SH-SY5Y (cell line): Measurements from ENCODE around the gene NAA80.

Source experiments
- GATA2 ChIP-seq: IDR thresholded peaks from 2 replicates; pipeline ENCODE4 v1.6.1; 2011; ENCODE audit warnings: mild to moderate bottlenecking, low read depth, low read length
- GATA3 ChIP-seq: IDR thresholded peaks from 2 replicates; pipeline ENCODE4 v1.6.1; 2011; ENCODE audit warnings: low read depth, mild to moderate bottlenecking, low read length, moderate library complexity

The NAA80 gene

DNA sequence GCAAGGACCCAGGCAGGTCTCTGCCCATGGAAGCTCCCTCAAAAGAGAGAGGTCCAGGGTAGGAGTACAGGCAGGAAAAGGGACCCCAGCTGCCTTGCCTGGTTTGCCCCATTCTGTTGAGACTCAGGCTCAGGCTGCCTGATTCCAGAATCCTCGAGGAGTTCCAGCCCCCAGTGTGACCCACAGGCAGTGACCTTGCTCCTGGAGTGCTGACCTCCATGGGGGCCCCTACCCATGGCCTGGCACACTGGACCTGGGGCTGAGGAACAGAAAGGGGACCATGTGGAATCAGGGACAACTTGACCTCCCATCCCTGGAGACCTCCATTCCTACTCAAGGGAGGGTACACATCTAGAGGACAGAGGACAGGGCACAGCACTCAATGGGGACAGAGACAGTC is 33.6 kb downstream of the NAA80 start:
- TF ChIP-seq GATA3 = no peak

DNA sequence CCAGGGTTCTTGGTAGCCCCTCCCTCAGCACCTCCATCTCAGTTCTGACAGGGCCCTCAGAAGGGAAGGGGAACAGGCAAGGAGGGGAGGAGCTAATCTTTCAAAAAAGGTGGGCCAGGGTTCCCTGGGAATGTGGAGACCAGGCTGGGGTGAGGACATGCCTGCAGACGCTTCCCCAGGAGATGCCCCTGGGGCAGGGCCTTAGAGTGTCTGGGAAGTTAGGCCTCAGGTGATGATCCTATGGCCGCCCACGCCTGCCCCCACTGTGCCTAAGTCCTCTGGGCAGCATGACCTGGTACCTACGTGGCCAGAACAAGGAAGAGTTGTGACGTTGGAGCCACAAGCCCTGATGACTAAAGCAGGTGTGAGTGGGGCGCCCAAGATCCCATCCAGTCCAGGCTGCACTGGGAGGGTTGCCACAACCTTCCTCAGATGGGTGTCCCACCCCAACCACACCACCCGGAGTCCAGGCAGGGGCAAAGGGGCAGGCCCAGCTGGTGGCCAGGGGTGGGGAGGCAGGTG is 34.2 kb downstream of the NAA80 start:
- no peak for TF ChIP-seq GATA2

DNA sequence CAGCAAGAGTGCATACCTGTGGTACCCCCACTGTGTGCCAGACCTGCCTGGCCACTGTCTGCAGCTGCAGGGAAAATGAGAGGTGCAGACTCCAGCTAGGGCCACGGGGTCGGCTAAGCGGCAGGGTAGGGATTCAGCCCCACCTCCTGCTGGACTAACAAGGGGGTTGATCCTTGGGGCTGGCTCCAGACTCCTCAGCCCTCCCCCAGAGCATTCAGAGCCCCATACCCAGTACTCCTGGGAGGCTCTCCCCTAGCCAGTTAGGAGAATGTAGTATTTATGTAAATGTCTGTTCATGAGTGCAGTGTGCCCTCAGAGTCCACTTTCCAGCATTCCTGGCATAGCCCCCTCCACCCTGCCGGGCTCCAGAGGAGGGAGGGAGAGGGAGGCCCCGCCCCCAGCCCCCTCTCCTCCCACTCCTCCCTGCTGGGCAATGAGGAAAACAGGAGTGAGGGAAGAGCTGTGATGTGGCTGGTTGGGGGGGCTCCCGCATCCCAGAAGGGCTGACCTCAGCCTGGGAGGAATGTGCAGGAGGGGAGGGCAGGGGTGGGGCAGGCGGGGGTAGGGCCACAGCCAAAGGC is 34.7 kb downstream of the NAA80 start:
- TF ChIP-seq GATA2 (no peak), GATA3 (no peak)

DNA sequence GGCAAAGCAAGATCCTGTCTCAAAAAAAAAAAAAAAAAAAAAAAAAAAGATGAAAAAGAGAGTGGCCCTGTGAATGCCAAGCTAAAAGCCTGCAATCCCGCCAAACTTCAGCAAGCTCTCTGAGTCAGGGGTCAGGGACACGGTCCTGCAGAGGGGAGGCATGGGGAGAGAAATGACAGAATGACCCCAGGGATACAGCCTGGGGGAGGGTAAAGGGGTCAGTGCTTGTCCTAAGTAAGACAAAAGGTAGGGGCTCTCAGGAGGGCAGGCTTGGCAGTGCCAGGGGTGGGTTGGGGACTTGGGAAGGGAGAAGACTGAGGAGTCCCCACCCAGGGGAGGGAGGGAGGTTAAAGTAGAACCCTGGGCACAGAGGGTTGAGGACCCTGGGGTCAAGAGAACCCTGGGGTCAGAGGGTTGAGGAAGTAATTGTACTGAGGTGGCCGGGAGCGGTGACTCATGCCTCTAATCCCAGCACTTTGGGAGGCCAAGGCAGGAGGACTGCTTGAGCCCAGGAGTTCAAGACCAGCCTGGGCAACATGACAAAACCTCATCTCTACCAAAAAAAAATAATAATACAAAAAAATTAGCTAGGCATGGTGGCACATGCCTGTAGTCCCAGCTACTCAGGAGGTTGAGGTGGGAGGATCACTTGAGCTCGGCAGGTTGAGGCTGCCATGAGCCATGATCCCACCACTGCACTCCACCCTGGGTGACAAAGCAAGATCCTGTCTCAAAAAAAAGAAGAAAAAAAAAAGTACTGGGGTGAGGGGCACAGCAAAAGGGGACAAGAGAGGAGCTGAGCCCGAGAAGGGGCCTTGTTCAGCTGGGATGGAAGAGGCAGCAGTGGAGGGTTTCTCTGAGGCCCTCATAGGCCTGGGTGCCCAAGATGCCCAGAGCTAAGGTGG is 35.5 kb downstream of the NAA80 start:
- no peak for TF ChIP-seq GATA2
- TF ChIP-seq GATA3 = no peak

DNA sequence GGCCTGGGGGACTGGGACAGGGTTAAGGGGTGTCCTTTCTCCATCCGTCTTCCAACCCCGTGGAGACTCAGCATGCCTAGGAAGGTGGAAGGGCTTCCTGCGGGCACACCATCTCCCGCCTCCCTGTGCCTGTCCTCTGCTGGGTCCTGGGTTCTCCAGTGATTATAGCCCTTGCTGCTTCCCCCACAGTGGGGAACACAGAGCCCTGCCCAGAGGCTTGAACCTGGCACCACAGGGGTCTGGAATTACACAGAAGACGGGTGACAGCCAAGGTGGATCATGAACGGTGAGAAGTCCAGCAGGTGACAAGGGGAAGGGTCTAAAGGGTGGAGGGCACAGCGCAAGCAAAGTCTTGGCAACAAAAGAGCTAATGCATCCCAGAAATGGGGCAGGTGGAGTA is 36.4 kb downstream of the NAA80 start:
- no peak for TF ChIP-seq GATA2
- no peak for TF ChIP-seq GATA3

DNA sequence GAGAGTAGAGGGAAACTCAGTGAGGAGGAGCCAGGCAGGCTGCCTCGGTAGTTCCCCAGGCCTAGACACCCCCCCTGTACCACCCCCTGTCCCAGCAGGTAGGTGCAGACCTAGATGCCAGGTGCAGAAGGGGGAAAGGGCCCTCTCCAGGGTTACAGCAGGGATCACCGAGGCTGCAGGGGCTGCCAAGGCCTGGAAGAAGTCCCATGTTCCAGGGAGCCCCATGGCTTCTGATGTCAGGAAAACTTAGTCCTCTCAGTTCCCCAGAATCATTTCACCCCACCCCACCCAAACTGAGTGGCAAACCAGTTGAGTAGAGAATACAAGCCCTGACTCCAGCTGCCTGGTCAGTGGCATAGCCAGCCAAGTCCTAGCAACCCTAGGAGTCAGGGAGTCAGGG is 37.7 kb downstream of the NAA80 start:
- TF ChIP-seq GATA2 (no peak), GATA3 (no peak)

DNA sequence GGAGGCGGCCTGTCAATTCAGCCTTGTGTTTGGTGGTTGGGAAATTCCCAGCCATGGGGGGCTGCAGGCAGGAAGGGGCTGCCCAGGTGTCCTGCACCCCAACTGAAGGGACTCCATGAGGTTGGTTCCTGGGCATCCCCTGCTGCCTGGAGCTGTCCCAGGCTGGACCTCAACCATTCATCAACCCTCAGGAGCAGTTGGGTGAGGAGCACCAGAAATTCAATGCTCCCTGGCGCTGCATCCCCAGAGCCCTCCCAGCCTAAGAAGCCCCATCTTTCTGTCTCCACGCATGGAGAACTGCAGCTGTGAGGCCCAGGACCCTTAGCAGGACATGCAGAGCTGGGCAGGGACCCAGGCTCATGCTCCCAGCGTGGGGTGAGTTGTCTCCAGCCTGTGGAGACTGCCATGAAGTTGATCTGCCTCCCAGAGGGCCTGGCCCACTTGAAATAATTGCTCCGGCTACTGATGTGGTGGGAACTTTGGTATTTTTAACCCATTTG is 38.2 kb downstream of the NAA80 start:
- TF ChIP-seq GATA2 = no peak
- no peak for TF ChIP-seq GATA3

DNA sequence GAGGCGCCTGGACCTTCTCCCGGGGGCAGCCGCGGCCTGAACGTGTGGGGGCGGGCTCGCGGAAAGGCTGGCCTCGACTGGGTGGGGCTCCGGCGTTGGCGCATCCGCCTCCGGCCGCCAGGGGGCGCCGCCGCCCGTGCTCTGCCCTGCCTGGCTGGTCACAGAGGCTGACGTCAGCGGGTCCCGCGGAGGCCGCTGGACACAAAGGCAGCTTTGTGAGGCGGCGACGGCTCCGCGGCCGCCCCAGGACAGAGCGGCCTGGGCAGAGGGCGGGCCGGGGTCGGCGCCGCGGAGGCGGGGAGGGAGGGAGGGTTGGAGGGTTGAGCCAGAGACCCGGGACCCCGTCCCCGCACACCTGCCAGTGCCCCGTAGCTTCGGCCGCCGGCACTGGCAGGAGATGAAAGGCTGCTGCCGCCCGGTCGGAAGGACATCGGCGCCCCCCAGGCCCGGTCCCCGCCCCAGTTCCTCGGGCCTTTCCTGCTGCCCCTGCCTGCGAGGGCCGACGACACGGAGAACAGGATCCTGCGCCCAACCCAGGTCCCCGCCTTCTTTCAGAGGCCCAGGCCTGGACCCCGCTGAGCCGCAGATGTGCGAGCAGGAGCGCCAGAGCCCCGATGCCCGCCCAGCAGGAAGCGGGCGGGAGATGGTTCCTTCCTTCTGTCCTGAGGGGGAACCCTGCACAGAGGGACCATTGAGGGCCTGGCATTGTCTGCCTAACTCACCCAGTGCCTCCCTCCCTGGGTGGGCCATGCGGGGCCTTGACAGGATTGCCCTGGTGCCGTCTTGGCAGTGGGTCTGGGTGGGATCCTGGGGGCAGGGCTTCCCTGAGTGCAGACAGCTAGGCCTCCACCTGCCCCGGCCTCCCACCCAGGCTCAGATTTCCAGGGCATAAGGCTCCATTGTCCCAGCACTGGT is 38.9 kb downstream of the NAA80 start:
- TF ChIP-seq GATA3 = no peak

DNA sequence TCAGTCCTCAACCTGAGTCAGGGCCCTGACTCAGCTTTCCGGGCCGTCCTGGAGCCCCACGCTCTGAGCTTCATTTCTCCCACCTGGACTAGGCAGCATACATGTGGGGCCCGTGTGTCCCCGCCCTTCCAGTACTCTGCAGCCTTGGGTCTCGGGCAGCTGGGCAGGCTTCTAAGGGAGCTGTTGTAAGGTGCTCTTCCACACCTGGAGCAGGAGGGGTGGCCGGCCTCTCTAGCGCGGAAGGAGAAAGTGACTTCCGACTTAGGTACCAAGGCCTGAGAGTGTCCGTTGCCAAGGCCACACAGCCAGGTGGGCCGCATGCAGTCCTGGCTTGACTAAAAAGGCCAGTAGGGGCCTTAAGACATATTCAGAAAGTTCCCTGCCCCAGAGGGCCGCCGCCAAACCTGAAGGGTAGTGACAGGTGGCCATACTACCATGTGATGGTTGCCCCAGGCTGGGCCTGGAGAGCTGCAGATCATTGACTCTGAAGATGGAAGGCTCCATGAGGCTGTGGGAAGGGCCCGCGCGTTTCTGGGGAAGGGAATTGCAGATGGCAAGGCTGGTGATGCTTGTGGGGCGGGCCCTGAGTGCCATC is 39.7 kb downstream of the NAA80 start:
- TF ChIP-seq GATA2 = no peak
- TF ChIP-seq GATA3 = no peak

DNA sequence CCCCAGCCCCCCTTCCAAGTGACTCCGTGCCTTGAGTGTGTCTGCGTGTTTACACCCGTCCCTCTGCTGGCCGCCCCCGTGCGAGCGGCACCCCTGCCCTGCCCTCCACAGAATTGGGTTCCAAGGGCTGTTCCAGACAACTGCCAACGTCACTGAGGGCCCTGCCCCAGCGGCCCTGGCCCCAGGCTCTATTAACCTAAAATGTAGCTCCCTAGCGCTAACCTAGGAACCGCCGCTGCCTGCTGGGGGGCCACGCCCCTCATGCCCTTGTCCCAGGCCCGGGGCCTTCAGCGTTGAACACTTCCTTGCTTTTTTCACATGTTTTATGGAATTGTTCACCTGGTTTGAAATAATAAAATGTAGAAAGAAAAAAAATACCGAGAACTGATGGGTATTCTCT is 40.2 kb downstream of the NAA80 start:
- no peak for TF ChIP-seq GATA2

DNA sequence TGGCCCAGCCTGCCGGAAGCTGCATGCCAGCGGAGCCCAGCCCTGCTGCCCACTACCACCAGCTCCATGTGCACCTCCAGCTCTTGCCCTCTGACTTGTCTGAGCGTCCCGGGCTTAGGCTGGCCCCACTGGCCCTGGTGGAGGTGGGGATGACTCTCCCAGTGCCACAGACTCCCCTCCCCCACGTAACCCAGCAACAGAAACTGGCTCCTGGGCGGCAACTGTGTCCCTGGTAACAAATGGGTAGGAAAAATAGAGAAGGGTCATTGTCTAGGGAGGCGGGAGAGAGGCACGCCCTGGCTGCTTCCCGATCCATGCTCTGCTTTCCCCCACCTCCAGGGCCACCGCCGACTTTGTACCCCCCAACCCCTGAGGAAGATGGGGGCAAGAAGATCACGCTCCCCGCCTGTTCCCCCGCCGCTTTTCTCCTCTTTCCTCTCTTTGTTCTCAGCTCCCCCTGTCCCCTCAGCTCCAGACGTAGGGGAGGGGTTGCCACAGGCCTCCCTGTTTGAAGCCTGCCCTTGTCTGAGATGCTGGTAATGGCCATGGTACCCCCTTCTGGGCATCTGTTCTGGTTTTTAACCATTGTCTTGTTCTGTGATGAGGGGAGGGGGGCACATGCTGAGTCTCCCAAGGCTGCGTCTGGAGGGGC is 41.0 kb downstream of the NAA80 start:
- TF ChIP-seq GATA2 = no peak

DNA sequence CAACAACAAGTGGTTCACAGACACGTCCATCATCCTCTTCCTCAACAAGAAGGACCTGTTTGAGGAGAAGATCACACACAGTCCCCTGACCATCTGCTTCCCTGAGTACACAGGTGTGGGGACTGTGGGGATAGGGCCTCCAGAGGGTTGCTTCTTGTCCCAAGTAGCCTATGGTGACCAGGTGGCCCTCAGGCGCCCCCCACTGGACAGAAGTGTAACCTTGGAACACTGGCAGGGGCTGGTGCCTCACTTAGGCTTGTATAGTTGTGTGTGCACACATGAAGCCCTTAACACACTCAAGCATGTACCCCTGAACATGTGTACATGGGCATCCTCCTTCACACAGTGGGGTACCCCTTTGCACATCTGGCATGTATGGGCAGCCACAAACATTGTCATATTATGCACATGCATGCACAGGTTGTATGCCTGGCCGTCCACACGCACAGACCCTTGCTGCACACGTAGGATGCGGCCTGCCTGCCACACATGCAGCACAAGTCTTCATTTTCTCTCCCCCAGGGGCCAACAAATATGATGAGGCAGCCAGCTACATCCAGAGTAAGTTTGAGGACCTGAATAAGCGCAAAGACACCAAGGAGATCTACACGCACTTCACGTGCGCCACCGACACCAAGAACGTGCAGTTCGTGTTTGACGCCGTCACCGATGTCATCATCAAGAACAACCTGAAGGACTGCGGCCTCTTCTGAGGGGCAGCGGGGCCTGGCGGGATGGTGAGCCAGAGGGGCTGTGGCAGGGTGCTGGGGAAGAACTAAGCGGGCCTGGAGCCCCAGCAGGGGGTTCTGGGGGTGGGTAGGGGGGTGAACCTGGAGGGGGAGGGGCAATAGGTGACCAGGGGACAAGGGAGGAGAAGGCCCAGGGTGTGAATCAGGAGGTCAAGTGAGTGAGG is 42.0 kb downstream of the NAA80 start:
- TF ChIP-seq GATA2 (no peak), GATA3 (no peak)

DNA sequence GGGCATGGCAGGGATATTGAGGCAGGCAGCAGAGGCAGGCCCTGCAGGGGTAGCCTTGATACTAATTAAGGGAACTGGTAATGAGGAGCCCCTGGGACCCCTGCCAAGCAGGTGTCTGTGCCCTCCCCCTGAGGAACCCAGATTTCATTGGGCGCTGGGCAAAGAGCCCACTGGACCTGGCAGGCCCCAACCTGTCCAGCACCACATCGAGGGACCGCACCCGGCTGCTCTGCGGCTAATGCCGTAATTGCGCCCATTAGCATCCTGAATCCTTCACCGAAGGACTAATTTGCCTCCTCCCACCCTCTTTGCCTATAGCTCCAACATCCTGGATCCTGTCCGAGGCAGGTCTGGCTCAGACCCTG is 44.0 kb downstream of the NAA80 start:
- TF ChIP-seq GATA2 (no peak), GATA3 (no peak)

DNA sequence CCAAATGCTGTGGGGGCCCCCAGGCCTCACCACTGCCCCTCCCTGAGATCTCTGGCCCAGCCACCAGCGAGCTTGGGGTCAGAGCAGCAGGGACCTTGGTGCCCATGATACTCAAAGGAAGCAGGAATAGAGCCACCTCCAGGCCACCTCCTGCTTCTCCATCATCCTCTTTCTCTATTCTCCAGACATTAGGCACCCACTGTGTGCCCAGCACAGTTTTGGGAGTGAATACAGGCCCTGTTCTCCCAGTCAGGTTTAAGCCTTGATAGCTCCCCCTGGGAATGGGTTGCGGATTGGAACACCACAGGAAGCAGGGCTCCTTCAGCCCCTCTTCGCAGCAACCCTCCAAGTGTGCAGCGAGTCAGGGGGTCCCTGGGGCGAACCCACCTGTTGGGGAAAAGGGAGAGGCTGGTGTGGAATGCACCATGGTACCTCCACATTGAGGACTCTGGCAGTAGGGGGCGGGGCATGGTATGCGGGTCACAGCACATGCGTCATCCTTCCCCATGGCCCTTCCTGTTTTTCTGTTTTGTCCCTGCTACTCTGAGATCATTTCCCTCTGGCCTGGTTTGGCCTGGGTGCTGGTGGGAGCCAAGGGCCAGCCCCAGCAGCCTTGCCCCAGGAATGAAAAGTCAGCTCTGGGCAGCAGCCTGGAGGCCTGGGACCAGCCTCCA is 44.5 kb downstream of the NAA80 start:
- TF ChIP-seq GATA2 = no peak
- no peak for TF ChIP-seq GATA3
